Activated T-helper 17 cell treated with anti-CD3 and anti-CD28 coated beads, Interleukin-2, amount 50 U/mL, for 72 hours (primary cell): Measurements from ENCODE around the gene MUC5AC. TPM values are rescaled to one million over a fixed set of nuclear protein-coding genes. Genes with fewer than 3 reads are reported as not detected.
"Not testable (repeated sequence)": the region's sequence is repeated elsewhere in the genome, so short reads cannot be mapped to it uniquely, and the experiment has no call there.

Experiments used
- ATAC-seq: fragments of 150-1000 bp; cut with Tn5 transposase; replicated peaks from 2 replicates; pipeline ENCODE4 v1.10.0; 2021; ENCODE audit warnings: mild to moderate bottlenecking, moderate library complexity
- H3K27ac Mint-ChIP-seq: one replicate; pipeline ENCODE4 v1.8.0; 2022; ENCODE audit warnings: mixed read lengths
- H3K27me3 Mint-ChIP-seq: one replicate; pipeline ENCODE4 v1.8.0; 2022; ENCODE audit warnings: mixed read lengths
- H3K36me3 Mint-ChIP-seq: one replicate; pipeline ENCODE4 v1.8.0; 2022; ENCODE audit warnings: low read depth, mild to moderate bottlenecking, mixed read lengths
- H3K4me1 Mint-ChIP-seq: one replicate; pipeline ENCODE4 v1.8.0; 2022; ENCODE audit warnings: mixed read lengths
- H3K4me3 Mint-ChIP-seq: one replicate; pipeline ENCODE4 v1.8.0; 2022; ENCODE audit warnings: mild to moderate bottlenecking, mixed read lengths
- H3K9me3 Mint-ChIP-seq: one replicate; pipeline ENCODE4 v1.8.0; 2022; ENCODE audit warnings: mixed read lengths
- total RNA-seq, 2 donors: library from RNA; stranded (reverse); gene quantifications; one replicate each; pipeline ENCODE4 v1.2.3, GENCODE V29; 2022

MUC5AC gene
- total RNA-seq, 2 donors from 2014 or later, result not detected

DNA sequence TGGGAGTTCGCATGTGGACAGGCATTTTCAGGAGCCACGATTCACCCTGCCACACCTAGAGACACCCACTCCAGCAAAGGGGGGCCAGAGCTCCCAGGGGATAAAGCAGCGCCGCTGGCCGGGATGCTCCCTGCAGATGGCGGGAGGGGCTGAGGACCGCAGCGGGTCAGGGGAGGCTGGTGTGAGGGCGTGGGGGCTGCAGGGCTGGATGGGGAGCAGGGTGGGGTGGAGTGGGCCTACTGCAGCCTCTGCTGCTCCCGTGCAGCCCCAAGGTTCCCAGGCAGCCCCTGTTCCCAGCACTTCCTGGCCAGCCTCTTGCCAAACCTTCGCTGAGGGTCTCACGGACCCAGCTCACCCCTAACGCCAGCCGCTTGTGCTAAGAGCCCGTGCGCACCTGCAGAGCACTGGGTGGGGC, 78.2 kb downstream of the MUC5AC start:
- Mint-ChIP-seq H3K36me3 (no peaks in the 10 kb centered on the region), H3K27ac (no peak overlapping the region), H3K9me3 (no peaks in the 10 kb centered on the region), H3K4me3 (no peak overlapping the region), H3K27me3 (no peaks in the 10 kb centered on the region), H3K4me1 (no peaks in the 10 kb centered on the region)
- no peak for ATAC-seq

DNA sequence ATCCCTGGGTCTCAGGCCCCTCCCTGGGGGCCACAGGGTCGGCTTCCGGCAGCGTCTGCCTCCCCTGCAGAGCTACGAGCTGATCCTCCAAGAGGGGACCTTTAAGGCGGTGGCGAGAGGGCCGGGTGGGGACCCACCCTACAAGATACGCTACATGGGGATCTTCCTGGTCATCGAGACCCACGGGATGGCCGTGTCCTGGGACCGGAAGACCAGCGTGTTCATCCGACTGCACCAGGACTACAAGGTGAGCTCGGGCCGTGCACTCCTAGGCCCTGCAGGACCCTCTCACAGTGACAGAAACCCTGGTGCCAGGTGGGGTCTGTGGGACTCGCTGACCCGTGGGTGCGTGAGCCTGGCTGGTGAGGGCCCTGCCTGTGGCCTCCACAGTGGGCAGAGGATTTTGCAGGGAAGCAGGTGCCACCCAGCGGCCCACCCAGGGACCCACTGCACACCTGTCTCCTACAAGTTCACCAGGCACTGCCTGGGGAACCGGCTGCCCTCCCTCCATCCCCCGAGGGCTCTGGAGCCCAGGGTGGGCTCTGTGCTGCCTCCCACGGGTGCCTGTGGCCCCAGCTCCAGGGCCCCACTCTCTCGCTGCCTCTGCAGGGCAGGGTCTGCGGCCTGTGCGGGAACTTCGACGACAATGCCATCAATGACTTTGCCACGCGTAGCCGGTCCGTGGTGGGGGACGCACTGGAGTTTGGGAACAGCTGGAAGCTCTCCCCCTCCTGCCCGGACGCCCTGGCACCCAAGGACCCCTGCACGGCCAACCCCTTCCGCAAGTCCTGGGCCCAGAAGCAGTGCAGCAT, 78.8 kb downstream of the MUC5AC start:
- Mint-ChIP-seq H3K27ac (no peak overlapping the region), H3K27me3 (no peaks in the 10 kb centered on the region), H3K4me1 (no peaks in the 10 kb centered on the region), H3K4me3 (no peak overlapping the region), H3K36me3 (no peaks in the 10 kb centered on the region), H3K9me3 (no peaks in the 10 kb centered on the region)
- ATAC-seq, result no peak

GRCh38 chr11:1237128-1237580, 79.4 kb downstream of the MUC5AC start:
- Mint-ChIP-seq H3K4me3 (no peak overlapping the region), H3K36me3 (no peaks in the 10 kb centered on the region), H3K4me1 (no peaks in the 10 kb centered on the region), H3K9me3 (no peaks in the 10 kb centered on the region), H3K27me3 (no peaks in the 10 kb centered on the region), H3K27ac (no peak overlapping the region)
- no peak for ATAC-seq

GRCh38 chr11:1237851-1238250, 80.1 kb downstream of the MUC5AC start:
- no peaks in the 10 kb centered on the region for H3K9me3 Mint-ChIP-seq
- ATAC-seq, result no peak
- H3K27me3 Mint-ChIP-seq, result no peaks in the 10 kb centered on the region
- no peak overlapping the region for H3K4me3 Mint-ChIP-seq
- H3K4me1 Mint-ChIP-seq, result no peaks in the 10 kb centered on the region
- no peak overlapping the region for H3K27ac Mint-ChIP-seq
- H3K36me3 Mint-ChIP-seq, result no peaks in the 10 kb centered on the region

GRCh38 chr11:1238767-1239595, 81.2 kb downstream of the MUC5AC start:
- no peaks in the 10 kb centered on the region for H3K27me3 Mint-ChIP-seq
- no peak for ATAC-seq

DNA sequence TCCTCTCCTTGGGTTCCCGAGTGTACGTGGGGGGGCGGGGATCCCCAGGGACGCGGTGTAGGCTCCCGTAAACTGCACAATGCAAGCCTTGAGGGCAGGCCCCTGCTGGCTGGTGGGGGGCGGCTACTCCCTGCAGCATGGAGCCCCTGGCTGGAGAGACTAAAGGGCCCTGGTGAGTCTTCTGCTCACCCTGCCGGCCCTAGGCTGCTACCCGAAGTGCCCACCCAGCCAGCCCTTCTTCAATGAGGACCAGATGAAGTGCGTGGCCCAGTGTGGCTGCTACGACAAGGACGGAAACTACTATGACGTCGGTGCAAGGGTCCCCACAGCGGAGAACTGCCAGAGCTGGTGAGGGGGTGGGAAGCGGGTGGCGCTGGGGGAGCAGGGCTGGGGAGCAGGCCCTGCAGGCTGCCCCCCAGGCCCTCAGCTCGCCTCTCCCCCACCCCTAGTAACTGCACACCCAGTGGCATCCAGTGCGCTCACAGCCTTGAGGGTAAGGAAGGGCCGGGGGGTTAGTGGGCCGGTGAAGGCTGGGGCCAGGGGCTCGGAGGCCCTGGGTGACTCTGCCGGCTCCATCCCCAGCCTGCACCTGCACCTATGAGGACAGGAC, 81.9 kb downstream of the MUC5AC start:
- no peak overlapping the region for H3K27ac Mint-ChIP-seq
- H3K9me3 Mint-ChIP-seq, result no peaks in the 10 kb centered on the region
- H3K27me3 Mint-ChIP-seq, result no peaks in the 10 kb centered on the region
- H3K4me1 Mint-ChIP-seq, result no peaks in the 10 kb centered on the region
- no peaks in the 10 kb centered on the region for H3K36me3 Mint-ChIP-seq
- no peak overlapping the region for H3K4me3 Mint-ChIP-seq
- no peak for ATAC-seq

More at GRCh38 chr11:1238767-1239595, 81.2 kb downstream of the MUC5AC start:
- Mint-ChIP-seq H3K4me3 (no peak overlapping the region), H3K4me1 (no peaks in the 10 kb centered on the region), H3K27ac (no peak overlapping the region), H3K36me3 (no peaks in the 10 kb centered on the region), H3K9me3 (no peaks in the 10 kb centered on the region)

- no peaks in the 10 kb centered on the region for H3K36me3 Mint-ChIP-seq
- no peak overlapping the region for H3K27ac Mint-ChIP-seq
- ATAC-seq, result no peak
- H3K4me1 Mint-ChIP-seq, result no peaks in the 10 kb centered on the region
- no peak overlapping the region for H3K4me3 Mint-ChIP-seq
- H3K9me3 Mint-ChIP-seq, result no peaks in the 10 kb centered on the region
- no peaks in the 10 kb centered on the region for H3K27me3 Mint-ChIP-seq
Observed at GRCh38 chr11:1240771-1241170, 83.0 kb downstream of the MUC5AC start.

- Mint-ChIP-seq H3K4me3 (no peak overlapping the region), H3K27ac (no peak overlapping the region), H3K9me3 (no peaks in the 10 kb centered on the region), H3K4me1 (no peaks in the 10 kb centered on the region), H3K36me3 (no peaks in the 10 kb centered on the region), H3K27me3 (no peaks in the 10 kb centered on the region)
- no peak for ATAC-seq
Observed at GRCh38 chr11:1241706-1242105, 84.0 kb downstream of the MUC5AC start.

DNA sequence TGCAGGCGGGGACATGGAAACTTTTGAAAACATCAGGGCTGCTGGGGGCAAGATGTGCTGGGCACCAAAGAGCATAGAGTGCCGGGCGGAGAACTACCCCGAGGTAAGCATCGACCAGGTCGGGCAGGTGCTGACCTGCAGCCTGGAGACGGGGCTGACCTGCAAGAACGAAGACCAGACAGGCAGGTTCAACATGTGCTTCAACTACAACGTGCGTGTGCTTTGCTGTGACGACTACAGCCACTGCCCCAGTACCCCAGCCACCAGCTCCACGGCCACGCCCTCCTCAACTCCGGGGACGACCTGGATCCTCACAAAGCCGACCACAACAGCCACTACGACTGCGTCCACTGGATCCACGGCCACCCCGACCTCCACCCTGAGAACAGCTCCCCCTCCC, 84.5 kb downstream of the MUC5AC start:
- Mint-ChIP-seq H3K27ac (no peak overlapping the region), H3K27me3 (no peaks in the 10 kb centered on the region), H3K4me3 (no peak overlapping the region), H3K36me3 (no peaks in the 10 kb centered on the region), H3K9me3 (no peaks in the 10 kb centered on the region), H3K4me1 (no peaks in the 10 kb centered on the region)
- no peak for ATAC-seq

- not testable (repeated sequence) for H3K4me1 Mint-ChIP-seq, H3K27ac Mint-ChIP-seq, H3K27me3 Mint-ChIP-seq, H3K9me3 Mint-ChIP-seq, ATAC-seq, H3K4me3 Mint-ChIP-seq, H3K36me3 Mint-ChIP-seq
Observed at GRCh38 chr11:1242751-1243150, 85.0 kb downstream of the MUC5AC start.

GRCh38 chr11:1243521-1243920, 85.8 kb downstream of the MUC5AC start:
- ATAC-seq, H3K36me3 Mint-ChIP-seq, H3K27ac Mint-ChIP-seq, H3K9me3 Mint-ChIP-seq, H3K4me3 Mint-ChIP-seq, H3K4me1 Mint-ChIP-seq, H3K27me3 Mint-ChIP-seq: not testable (repeated sequence)

DNA sequence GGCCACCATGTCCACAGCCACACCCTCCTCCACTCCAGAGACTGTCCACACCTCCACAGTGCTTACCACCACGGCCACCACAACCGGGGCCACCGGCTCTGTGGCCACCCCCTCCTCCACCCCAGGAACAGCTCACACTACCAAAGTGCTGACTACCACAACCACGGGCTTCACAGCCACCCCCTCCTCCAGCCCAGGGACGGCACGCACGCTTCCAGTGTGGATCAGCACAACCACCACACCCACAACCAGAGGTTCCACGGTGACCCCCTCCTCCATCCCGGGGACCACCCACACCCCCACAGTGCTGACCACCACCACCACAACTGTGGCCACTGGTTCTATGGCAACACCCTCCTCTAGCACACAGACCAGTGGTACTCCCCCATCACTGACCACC, 86.8 kb downstream of the MUC5AC start:
- H3K36me3 Mint-ChIP-seq, H3K9me3 Mint-ChIP-seq, H3K4me3 Mint-ChIP-seq, H3K27me3 Mint-ChIP-seq, ATAC-seq, H3K4me1 Mint-ChIP-seq, H3K27ac Mint-ChIP-seq: not testable (repeated sequence)

- H3K4me3 Mint-ChIP-seq, result not testable (repeated sequence)
Observed at GRCh38 chr11:1245717-1246116, 88.0 kb downstream of the MUC5AC start.

DNA sequence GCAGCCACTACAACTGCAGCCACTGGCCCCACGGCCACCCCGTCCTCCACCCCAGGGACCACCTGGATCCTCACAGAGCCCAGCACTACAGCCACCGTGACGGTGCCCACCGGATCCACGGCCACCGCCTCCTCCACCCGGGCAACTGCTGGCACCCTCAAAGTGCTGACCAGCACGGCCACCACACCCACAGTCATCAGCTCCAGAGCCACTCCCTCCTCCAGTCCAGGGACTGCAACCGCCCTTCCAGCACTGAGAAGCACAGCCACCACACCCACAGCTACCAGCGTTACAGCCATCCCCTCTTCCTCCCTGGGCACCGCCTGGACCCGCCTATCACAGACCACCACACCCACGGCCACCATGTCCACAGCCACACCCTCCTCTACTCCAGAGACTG, 88.5 kb downstream of the MUC5AC start:
- not testable (repeated sequence) for ATAC-seq, H3K9me3 Mint-ChIP-seq, H3K27ac Mint-ChIP-seq, H3K4me1 Mint-ChIP-seq, H3K4me3 Mint-ChIP-seq, H3K27me3 Mint-ChIP-seq, H3K36me3 Mint-ChIP-seq

More at GRCh38 chr11:1245717-1246116, 88.0 kb downstream of the MUC5AC start:
- not testable (repeated sequence) for H3K27ac Mint-ChIP-seq, H3K9me3 Mint-ChIP-seq, ATAC-seq, H3K4me1 Mint-ChIP-seq, H3K27me3 Mint-ChIP-seq, H3K36me3 Mint-ChIP-seq

- not testable (repeated sequence) for ATAC-seq, H3K9me3 Mint-ChIP-seq, H3K36me3 Mint-ChIP-seq, H3K27me3 Mint-ChIP-seq, H3K4me3 Mint-ChIP-seq, H3K27ac Mint-ChIP-seq, H3K4me1 Mint-ChIP-seq
Observed at GRCh38 chr11:1247026-1247425, 89.3 kb downstream of the MUC5AC start.
